SU-DHL-6 (cell line): Measurements from ENCODE around the gene SP140L.

ENCODE experiments used
- EZH2phosphoT487 ChIP-seq: fragments of 200-600 bp; sonication (generic), shearing (Covaris generic); conservative IDR thresholded peaks from 2 replicates; pipeline ENCODE4 v1.6.1; 2018; ENCODE audit warnings: mild to moderate bottlenecking, antibody characterized with exemption, low read length, moderate library complexity, mixed read lengths
- TF ChIP-seq, protein P1 (sequence below): fragments of 200-600 bp; sonication (generic); IDR thresholded peaks from one replicate; pipeline ENCODE4 v1.5.1; 2017; ENCODE audit warnings: antibody characterized with exemption, mild to moderate bottlenecking, low read length, moderate library complexity; ENCODE audit not compliant: insufficient read depth, poor library complexity, severe bottlenecking

- TF ChIP-seq, protein P1, sequence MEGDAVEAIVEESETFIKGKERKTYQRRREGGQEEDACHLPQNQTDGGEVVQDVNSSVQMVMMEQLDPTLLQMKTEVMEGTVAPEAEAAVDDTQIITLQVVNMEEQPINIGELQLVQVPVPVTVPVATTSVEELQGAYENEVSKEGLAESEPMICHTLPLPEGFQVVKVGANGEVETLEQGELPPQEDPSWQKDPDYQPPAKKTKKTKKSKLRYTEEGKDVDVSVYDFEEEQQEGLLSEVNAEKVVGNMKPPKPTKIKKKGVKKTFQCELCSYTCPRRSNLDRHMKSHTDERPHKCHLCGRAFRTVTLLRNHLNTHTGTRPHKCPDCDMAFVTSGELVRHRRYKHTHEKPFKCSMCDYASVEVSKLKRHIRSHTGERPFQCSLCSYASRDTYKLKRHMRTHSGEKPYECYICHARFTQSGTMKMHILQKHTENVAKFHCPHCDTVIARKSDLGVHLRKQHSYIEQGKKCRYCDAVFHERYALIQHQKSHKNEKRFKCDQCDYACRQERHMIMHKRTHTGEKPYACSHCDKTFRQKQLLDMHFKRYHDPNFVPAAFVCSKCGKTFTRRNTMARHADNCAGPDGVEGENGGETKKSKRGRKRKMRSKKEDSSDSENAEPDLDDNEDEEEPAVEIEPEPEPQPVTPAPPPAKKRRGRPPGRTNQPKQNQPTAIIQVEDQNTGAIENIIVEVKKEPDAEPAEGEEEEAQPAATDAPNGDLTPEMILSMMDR = no peak
- TF ChIP-seq EZH2phosphoT487 = no peak
Measured at GRCh38 chr2:230343747-230344146, 16.8 kb downstream of the SP140L start.
